ENCODE data around the gene CRYGS. TPM values are rescaled to one million over a fixed set of nuclear protein-coding genes. Genes with fewer than 3 reads are reported as not detected.

CRYGS gene
- total RNA-seq, 1 experiment from 2014 or later = 3.2 TPM

- Mint-ChIP-seq H3K4me3 (ENCODE audit: unreplicated experiment) (no peak overlapping the region), H3K4me1 (ENCODE audit: low read depth, unreplicated experiment) (peaks cover 16% of the 10 kb centered on the region), H3K27ac (ENCODE audit: unreplicated experiment) (no peak overlapping the region), H3K9me3 (ENCODE audit: unreplicated experiment) (peaks cover 11% of the 10 kb centered on the region), H3K36me3 (ENCODE audit: insufficient read depth, unreplicated experiment) (no peaks in the 10 kb centered on the region), H3K27me3 (ENCODE audit: insufficient read depth, unreplicated experiment) (no peaks in the 10 kb centered on the region)
- Histone ChIP-seq H3K9me3 (no peaks in the 10 kb centered on the region), H3K36me3 (ENCODE audit: control insufficient read depth, insufficient read depth, low read length) (no peaks in the 10 kb centered on the region), H3K4me1 (peaks cover 10% of the 10 kb centered on the region), H3K4me3 (ENCODE audit: low read depth, low read length) (no peak overlapping the region), H3K27me3 (replicated peaks; ENCODE audit: control insufficient read depth, insufficient read depth, low read length) (no peaks in the 10 kb centered on the region)
- DNase-seq = no peak
- intact Hi-C loops (cut with micrococcal nuclease; ENCODE audit: unreplicated experiment) = no loop called here
- BruUV-seq (replicated peaks) = no TSS peak
- TF ChIP-seq CTCF (IDR thresholded peaks at IDR 0.05; ENCODE audit: insufficient read depth in 1 of 2, low read depth in 1 of 2, low read length in 1 of 2, severe bottlenecking in 1 of 2, unreplicated experiment in 1 of 2) = no peak
- CTCF ChIA-PET = no interaction called here
- POLR2A ChIA-PET = no interaction called here
These were observed 18.6 kb downstream of the CRYGS start for GRCh38 chr3:186525369-186526255.

- BruUV-seq (replicated peaks) = no TSS peak
- no peaks in the 10 kb centered on the region for H3K27me3 ChIP-seq (replicated peaks; ENCODE audit: control insufficient read depth, insufficient read depth, low read length)
- TF ChIP-seq CTCF (IDR thresholded peaks at IDR 0.05; ENCODE audit: insufficient read depth in 1 of 2, low read depth in 1 of 2, low read length in 1 of 2, severe bottlenecking in 1 of 2, unreplicated experiment in 1 of 2) = no peak
- Mint-ChIP-seq H3K27ac (ENCODE audit: unreplicated experiment) (no peak overlapping the region), H3K27me3 (ENCODE audit: insufficient read depth, unreplicated experiment) (no peaks in the 10 kb centered on the region), H3K4me1 (ENCODE audit: low read depth, unreplicated experiment) (peaks cover 16% of the 10 kb centered on the region), H3K9me3 (ENCODE audit: unreplicated experiment) (peaks cover 11% of the 10 kb centered on the region), H3K36me3 (ENCODE audit: insufficient read depth, unreplicated experiment) (no peaks in the 10 kb centered on the region), H3K4me3 (ENCODE audit: unreplicated experiment) (no peak overlapping the region)
- no peaks in the 10 kb centered on the region for H3K9me3 ChIP-seq
- ChIA-PET POLR2A (no interaction called here), CTCF (no interaction called here)
- peaks cover 10% of the 10 kb centered on the region for H3K4me1 ChIP-seq
- no peak overlapping the region for H3K4me3 ChIP-seq (ENCODE audit: low read depth, low read length)
- no peak for DNase-seq
- intact Hi-C loops (cut with micrococcal nuclease; ENCODE audit: unreplicated experiment) = no loop called here
- H3K36me3 ChIP-seq (ENCODE audit: control insufficient read depth, insufficient read depth, low read length) = no peaks in the 10 kb centered on the region
These were observed 19.6 kb downstream of the CRYGS start for GRCh38 chr3:186524616-186525015.

GRCh38 chr3:186523434-186523833 lies 20.7 kb downstream of the CRYGS start:
- TF ChIP-seq CTCF (IDR thresholded peaks at IDR 0.05; ENCODE audit: insufficient read depth in 1 of 2, low read depth in 1 of 2, low read length in 1 of 2, severe bottlenecking in 1 of 2, unreplicated experiment in 1 of 2) = no peak
- no peaks in the 10 kb centered on the region for H3K9me3 ChIP-seq
- no peak for DNase-seq
- no peaks in the 10 kb centered on the region for H3K27me3 ChIP-seq (replicated peaks; ENCODE audit: control insufficient read depth, insufficient read depth, low read length)
- no peak overlapping the region for H3K27ac Mint-ChIP-seq (ENCODE audit: unreplicated experiment)
- H3K4me3 ChIP-seq (ENCODE audit: low read depth, low read length) = no peak overlapping the region
- H3K4me1 ChIP-seq = peaks cover 10% of the 10 kb centered on the region
- peaks cover 3% of the 10 kb centered on the region for H3K9me3 Mint-ChIP-seq (ENCODE audit: unreplicated experiment)
- H3K27me3 Mint-ChIP-seq (ENCODE audit: insufficient read depth, unreplicated experiment) = no peaks in the 10 kb centered on the region
- intact Hi-C loops (cut with micrococcal nuclease; ENCODE audit: unreplicated experiment) = no loop called here
- H3K4me1 Mint-ChIP-seq (ENCODE audit: low read depth, unreplicated experiment) = peaks cover 16% of the 10 kb centered on the region
- no TSS peak for BruUV-seq (replicated peaks)
- H3K36me3 Mint-ChIP-seq (ENCODE audit: insufficient read depth, unreplicated experiment) = no peaks in the 10 kb centered on the region
- H3K4me3 Mint-ChIP-seq (ENCODE audit: unreplicated experiment) = no peak overlapping the region
- POLR2A ChIA-PET = no interaction called here
- CTCF ChIA-PET = no interaction called here
- no peaks in the 10 kb centered on the region for H3K36me3 ChIP-seq (ENCODE audit: control insufficient read depth, insufficient read depth, low read length)
